NK-92 (cell line): ENCODE data around the gene GARIN5B.
"Not testable (repeated sequence)": the region's sequence is repeated elsewhere in the genome, so short reads cannot be mapped to it uniquely, and the experiment has no call there.

Experiments used
- DNase-seq: peaks from one replicate; lab custom pipeline; 2025; ENCODE audit not compliant: unreplicated experiment; lab: John Stamatoyannopoulos, UW

GARIN5B gene

DNA sequence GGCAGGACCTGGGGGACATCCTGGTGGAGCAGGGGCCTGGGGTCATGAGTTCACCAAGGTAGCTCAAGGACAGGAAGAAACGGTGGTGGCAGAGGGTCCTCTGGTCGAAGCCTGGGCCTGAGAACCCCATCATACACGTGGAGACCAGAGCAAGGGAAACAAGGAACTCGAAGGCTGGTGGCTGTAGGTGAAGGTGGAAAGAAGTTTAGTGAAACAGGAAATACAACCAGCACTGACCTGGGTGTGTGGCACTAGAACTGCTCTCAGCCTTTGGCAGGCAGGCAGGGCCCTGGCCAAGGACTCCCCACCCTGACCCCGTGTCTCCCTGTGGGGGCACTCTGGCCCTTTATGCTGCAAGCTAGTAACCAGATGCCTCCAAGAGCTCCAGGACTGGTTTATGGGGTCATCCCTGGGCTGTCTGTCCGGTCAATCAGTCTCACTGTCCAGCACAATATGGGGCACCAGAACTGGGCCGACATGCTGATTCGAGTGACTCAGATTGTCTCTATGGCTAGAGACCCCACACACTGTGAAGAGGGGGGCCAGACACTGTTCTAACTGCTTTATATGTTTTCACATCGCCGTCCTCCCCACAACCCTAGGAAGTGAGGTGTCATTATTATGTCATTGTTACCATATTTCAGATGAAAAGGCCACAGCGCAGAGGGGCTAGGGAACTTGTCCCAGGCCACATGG is 12.3 kb downstream of the GARIN5B start:
- DNase-seq, result no peak

DNA sequence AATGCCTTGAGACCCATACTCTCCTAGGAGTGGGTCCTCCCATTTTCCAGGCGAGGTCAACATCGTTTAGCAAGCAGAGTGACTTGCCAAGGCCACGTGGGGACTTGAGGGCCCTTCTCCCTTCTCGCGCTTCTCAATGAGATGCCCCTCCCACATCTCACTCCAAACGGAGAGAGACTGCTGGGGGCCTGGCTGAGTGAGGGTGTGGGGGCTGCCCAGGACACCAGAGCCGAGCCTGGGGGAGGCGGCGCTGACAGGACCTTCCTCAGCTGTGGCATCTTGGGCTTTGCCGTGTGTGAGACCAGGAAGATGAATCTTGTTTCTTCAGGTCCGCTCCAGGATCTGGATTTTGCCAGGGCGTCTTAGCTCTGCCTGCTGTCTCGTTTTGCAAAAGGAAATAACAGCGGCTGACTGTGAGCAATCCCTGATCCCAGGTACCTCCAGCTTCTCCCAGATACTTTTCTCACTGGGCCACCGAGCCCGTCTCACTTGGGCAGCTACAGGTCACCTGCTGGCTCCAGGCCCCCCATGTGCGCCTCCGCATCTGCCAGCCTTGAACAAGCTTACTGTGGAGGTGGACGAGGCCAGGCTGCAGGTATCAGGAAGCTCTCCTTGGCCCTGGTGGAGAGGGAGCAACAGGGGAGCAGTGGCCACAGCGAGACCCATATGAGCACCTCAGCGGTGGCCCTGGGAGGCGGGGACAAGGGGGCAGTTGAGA is 14.6 kb downstream of the GARIN5B start:
- DNase-seq, result no peak

DNA sequence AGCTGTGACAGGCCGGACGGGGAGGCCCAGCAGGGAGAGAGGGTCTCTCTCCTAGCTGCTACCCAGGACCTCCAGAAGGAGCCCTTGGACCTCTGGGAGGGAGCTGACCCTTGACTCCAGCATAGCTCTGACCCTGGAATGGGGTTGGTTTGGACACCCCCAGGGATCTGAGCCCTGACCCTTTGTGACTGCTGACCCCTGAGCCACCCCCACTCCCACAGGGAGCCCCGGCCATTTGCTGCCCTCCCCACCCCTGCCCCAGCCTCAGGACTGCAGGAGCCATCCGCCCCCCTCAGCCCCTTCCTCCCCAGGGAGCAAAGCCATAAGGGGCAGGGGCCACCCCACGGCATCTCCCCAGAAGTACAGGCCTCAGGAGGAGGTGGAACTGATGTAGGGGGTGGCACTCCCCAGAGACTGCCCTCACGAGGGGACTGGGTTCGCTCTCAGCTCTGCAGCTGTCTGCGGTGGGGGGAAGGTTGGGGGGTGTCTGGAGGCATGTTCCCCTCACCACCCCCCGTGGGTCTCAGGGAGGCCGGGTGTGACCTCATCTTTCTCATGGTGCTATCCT is 15.5 kb downstream of the GARIN5B start:
- DNase-seq, result no peak

DNA sequence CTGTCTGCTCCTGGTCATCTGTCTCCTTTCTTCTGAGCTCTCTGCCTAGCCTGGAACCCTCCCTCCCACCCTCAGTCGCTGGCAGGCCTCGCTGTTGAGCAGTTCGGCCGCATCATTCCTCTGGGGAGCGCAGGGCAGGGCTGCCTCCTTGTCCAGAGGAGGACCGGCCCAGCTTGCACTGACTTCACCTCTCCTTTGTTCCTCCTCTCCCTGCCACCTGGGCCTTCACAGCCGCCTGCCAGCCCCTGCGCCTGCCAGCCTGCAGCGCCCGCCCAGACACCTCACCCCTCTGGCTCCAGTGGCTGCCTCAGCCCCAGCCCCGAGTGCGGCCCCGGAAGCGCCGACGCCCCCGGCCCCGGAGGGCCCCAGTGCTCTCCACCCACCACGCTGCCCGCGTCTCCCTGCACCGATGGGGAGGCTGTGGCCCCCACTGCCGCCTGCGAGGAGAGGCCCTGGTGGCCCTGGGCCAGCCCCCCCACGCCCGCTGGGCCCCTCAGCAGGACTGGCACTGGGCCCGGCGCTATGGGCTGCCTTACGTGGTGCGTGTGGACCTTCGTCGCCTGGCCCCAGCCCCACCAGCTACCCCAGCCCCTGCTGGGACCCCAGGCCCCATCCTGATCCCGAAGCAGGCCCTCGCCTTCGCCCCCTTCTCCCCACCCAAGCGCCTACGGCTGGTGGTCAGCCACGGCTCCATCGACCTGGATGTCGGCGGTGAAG is 16.2 kb downstream of the GARIN5B start:
- DNase-seq, result no peak

DNA sequence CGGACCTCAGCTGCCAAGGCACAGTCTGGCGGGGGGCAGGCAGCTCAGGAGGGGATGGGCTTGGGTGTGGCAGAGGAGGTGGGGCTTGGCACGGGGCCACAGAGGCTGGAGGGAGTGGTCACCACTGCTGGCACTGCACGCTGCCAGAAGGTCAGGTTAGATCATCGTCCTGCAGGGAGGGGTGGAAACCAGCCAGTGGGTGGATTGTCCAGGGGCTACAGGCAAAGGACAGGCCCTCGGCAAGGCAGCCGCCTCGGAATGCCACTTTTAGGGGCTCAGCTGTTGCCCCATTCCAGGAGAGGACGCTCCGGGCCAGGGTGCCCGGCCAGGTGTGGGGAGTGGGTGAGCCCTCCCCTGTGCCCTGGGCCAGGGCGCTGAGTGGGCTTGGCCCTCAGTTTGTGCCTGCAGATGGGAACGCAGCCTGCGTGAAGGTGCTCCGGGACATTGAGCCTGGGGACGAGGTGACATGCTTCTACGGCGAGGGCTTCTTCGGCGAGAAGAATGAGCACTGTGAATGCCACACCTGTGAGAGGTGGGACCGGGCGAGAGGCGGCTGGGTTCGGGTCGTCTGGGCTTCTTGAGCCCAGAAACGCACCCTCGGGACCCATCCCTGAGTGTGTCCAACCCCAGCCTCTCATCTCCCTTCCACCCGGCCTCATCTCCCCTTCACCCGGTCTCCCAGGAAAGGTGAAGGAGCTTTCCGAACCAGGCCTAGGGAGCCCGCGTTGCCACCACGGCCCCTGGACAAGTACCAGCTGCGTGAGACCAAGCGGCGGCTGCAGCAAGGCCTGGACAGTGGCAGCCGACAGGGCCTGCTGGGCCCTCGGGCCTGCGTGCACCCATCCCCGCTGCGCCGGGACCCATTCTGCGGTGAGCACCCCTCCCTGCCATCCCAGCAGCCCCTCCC is 17.0 kb downstream of the GARIN5B start:
- DNase-seq, result no peak

DNA sequence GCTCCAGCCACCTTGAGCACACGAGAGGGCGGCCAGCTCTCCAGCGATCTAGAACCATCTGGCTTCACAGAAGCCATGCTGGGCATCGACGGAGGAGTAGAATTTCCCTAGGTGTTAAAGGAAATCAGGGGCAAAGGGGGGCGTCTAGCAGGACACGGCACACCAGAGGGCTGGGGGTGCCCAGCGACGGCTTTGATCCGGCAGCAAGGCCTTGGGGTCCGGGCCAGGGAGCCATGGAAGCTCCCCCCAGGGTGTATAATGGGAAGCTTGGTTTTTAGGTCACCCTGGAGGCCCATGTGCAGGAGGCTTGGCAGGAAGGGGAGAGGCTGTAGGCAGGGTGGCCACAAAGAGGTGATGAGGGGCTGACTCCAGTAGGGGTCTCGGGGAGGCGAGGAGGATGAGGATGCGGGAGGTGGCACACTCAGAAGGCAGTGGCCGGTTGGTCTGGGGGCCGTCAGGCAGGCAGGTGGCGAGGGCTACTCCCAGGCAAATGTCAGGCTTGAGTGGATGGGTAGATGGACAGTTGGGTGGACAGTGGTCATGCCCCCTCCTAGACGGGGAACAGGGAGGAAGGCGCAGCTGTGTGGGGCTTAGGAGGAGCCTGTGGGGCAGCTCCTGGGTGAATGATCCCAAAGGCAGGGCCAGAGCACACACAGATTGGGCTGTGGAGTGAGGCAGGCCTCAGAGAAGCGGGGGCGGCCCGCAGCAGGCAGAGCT is 17.8 kb downstream of the GARIN5B start:
- DNase-seq, result no peak

DNA sequence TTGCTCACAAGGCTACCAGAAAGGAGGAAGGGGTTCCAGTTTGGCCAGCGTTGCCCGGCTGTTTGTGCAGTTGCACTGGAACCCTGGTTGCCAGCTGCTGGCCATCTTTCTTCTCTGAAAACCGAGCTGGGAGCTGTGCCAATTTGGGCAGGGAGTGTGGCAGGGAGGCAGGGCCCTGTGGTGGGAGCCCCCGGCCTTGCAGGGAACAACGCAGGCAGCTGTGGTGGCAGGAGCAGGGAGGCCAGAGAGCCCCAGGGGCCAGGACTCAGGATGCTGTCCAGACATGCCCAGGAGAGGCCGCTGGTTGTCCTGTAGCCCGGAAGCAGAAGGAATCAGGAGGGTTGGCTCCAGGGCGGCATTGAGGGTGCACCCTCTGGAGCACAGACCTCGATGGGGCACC is 18.6 kb downstream of the GARIN5B start:
- no peak for DNase-seq

DNA sequence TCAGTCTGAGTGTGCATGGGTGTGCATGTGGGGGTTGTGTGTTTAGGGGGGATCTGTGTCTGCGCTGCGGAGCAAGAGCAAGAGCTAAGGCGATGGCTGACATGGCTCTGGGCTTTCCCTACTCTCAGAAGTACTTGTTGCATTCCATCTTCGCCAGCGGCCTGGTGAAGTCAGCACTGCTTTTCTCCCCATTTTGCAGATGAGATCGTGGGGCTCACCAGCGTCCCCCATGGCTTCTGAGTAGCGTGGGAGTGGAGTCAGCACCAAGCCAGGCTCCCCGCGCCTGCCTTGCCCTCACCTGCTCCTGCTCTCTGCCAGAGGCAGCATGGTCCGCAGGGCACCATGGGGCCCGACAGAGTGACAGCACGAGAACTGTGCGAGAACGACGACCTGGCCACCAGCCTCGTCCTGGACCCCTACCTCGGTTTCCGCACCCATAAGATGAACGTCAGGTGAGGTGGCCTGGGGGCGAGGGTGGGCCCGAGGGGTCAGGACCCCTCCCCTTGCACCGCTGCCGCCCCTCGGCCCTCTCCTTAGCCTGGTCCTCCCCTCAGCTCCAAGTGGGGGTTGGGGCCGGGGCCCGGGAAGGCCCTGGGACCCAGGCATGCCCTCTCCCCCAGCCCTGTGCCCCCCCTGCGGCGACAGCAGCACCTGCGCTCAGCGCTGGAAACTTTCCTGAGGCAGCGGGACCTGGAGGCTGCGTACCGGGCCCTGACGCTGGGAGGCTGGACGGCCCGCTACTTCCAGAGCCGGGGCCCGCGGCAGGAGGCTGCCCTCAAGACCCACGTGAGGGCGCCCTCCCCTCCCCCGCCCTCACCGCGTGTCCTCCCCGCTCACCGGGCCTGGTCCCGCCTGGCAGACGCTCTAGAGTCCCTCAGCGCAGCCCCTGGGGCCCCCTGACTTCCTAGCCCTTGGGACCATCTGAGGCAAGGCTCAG is 21.2 kb downstream of the GARIN5B start:
- no peak for DNase-seq

DNA sequence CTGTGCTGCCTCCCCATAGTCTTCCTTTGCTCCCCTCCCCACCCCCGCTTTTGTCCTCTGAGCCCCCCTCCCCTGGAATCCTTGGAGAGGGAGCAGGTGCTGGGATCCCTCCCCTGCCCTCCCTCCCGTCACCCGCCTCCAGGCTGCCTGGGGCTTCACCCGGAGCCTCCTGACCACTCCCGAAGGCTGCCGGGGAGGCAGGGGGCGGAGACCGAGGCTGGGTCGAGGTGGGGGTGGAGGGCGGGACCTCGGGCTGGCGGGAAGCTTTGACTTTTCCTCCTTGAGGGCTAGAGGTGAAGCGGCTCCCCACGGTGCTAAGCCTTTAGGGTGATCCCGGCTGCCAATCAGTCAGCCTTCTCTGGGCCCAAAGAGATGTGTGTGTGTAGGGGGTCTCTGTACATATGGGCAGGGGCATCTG is 21.9 kb downstream of the GARIN5B start:
- no peak for DNase-seq

DNA sequence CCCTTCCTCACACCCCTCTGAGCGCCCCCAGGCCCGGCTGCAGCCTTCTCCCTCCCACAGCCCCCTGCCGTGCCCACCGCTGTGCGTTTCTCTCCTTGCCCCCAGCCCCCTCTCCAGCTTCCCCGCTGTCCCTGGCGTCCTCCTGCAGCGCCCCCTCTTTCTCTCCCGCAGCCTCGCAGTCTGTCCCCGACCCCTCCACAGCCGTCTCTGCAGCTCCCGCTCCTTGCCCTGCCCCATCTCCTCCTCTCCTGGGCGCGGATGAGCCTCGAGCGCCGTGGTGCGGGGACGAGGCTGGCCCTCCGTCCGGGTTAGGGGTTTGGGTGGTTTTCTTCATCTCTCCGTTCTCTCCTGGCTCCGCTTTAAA is 22.3 kb downstream of the GARIN5B start:
- no peak for DNase-seq

DNA sequence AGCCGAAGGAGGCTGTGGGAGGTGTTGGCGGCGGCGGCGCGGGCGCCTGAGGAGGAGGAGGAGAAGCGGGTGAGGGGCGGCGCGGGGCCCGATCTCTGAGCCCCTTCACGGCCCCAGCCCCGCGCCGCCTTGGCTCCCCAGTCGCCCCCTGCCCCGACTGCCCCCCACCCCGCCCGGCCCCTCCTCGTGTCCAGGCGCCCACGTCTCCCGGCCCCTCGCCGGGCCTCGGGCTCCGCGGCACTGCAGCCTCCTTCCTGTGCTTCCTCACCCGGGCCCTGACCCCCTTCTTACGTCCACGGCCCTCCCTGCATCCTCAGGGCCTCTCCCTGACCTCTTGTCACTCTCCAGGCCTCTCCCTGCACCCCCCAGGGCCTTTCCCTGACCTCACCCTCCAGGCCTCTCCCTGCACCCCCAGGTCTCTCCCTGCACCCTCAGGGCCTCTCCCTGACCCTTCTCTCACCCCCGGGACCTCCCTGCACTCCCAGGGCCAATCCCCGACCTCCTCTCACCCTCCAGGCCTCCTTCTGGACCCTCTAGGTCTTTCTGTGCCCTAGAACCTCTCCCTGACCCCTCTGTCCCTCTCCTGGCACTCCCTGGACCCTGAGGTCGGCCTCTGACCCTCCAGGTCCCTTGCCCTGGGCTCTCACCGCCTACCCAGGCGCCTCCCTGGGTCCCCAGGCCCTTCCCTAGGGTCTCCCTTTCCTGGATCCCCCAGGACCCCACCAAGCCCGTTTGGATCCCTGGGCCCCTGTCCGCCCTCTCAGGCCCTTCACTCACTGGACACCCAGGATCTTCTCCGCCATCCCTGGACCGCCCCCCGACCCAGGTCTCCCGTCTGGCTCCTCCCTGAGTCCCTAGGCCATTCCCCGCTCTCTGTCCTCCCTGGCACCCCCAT is 22.9 kb downstream of the GARIN5B start:
- DNase-seq, result no peak

DNA sequence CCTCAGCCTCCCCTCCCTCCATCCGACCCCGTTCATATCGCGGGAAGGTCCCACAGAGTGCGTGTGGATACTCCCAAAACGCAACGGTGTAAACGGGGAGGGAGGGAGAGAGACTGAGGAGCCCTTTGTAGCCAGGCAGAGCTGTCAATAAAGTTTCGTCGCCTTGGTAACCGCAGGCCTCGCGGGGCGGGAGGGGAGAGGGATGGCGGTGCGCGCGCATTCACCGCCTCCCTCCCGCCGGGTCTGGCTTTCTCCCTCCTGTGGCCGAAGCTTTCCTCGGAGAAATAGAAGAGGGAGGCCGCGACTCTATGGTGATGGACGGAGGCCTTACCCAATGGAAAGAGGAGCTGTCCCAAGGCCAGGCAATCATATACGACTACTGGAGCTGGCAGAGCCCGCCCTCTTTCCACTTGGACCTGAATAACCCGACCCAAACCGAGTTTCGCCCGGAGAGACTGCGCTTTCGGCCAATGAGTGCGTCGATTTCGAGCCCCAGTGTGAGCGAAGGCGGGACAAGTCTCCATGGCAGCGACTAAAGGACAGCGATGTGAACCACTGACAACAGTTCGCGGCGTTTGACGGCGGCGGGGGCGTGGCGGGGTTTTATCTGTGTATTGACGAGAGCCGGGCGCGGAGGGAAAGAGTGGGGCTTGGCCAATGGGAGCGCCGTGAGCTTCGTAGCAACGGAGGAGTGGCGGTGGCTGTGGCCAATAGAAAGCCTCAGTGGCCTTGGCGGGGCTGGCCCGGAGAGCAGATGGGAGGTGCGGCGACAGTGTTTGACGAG is 23.8 kb downstream of the GARIN5B start, which contains the start of gene KMT5C:
Gene KMT5C (plus strand): TSS at position 772 of the 784 bp plus-strand sequence. CDS start 2,061 bp downstream, outside the sequence.
- DNase-seq, result peak; percentile 99

DNA sequence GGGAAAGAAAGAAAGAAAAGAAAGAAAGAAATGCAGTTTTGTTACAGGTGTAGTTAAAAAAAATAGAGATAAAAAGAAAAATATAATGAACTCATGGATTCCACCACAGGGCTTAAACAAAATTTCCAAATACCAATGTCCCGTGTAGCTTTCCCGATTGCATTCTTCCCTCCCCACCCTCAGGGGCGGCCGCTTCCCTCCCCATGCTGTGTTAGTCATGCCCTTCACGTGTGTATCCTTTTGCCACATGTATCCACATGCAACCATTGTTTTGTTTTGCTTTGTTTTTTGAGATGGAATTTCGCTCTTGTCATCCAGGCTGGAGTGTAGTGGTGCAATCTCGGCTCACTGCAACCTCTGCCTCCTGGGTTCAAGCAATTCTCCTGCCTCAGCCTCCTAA is 27.0 kb downstream of the GARIN5B start:
- no peak for DNase-seq

DNA sequence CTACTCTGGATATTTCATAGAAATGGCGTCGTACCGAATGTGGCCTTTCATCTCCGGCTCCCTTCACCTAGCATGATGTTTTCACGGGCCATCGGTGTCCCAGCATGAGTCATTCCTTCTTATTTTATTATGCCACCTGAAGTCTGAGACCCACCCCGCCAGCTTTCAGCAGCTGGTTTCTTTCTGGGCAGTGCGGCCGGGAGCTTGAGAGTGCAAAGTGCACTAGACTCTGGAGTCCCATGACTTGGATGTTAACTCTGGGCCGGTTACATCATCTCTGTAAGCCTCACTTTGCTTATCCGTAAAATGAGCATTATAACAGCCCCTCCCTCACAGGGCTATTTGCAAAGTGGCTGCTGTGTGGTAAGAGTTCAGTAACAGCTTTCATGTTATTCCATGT is 29.2 kb downstream of the GARIN5B start:
- no peak for DNase-seq

DNA sequence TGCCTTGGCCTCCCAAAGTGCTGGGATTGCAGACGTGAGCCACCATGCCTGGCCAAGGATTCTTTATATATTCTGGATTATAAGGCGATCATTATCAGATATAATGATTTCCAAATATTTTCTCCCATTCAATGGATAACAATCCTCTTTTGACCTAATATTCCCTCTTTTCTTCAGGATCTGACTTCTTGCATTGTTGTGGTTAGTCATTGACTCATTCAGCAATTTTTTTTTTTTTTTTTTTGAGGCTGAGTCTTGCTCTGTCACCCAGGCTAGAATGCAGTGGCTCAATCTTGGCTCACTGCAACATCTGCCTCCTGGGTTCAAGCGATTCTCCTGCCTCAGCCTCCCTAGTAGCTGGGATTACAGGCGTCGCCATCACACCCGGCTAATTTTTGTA is 33.3 kb downstream of the GARIN5B start:
- not testable (repeated sequence) for DNase-seq

DNA sequence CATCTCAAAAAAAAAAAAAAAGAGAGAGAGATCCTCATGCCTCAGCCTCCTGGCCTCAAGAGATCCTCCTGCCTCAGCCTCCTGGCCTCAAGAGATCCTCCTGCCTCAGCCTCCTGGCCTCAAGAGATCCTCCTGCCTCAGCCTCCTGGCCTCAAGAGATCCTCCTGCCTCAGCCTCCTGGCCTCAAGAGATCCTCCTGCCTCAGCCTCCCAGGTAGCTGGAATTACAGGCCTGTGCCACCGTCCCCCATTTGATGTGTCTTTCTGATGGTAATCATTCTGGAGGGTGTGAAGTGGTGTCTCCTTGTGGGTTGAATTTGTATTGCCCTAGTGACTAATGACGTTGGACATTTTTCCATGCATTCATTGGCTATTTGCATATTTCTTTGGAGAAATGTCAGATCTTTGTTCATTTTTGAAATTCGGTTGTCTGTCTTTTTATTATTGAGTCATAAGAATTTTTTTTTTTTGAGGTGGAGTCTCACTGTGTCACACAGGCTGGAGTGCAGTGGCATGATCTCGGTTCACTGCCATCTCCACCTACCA is 34.2 kb downstream of the GARIN5B start:
- not testable (repeated sequence) for DNase-seq

DNA sequence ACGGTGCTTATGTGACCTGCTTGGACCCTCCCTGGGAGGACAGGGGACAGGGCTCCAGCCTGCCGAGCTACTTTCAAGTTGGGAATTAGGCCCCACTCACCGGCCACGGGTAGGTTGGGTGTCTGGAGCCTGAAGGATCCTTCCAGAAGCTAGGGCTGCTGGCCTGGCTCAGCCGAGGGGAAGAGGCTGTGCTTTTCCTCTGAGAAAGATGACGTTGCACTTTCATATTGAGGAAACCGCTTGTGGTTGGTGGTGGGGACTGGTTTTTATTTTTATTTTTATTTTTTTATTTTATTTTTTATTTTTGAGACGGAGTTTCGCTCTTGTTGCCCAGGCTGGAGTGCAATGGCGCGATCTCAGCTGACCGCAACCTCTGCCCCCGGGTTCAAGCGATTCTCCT is 37.9 kb downstream of the GARIN5B start, which contains the start of gene TMEM150B:
Gene TMEM150B (minus strand): TSS at position 170 of the 400 bp plus-strand sequence. CDS start 4,305 bp downstream, outside the sequence.
- DNase-seq, result no peak
